ENCODE results near the gene PLLP. TPM values are rescaled to one million over a fixed set of nuclear protein-coding genes. Genes with fewer than 3 reads are reported as not detected.

PLLP gene
- total RNA-seq, 4 donors from 2014 or later = 1.7 to 11.4 (median 5.4) TPM

DNA sequence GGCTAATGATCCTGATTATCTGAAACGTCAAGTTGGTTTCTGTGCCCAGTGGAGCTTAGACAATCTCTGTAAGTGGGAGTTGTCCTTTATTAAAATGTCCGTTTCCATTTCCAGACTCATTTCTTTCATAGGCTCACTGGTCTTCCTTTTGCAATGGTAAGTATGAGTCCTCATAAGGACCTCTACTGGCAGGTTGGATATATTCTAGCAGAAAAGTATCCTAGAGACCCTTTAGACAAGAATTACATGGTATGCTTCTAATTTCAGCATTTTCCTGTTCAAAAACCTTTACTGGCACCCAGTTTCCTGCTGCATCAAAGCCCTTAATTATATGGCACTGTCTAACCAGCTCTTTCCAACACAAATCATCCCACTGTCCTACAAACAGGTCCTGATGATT lies 67.5 kb downstream of the PLLP start:
- H3K27ac ChIP-seq = no peak overlapping the region
- no peaks in the 10 kb centered on the region for H3K4me1 ChIP-seq
- H3K36me3 ChIP-seq = peaks cover 17 to 95% of the 10 kb centered on the region in 2 donors
- no peak overlapping the region for H3K4me3 ChIP-seq
- H3K9me3 ChIP-seq = peaks cover 0 to 24% (median 0%) of the 10 kb centered on the region in 3 donors
- ATAC-seq = no peak
- no peak for TF ChIP-seq POLR2A (IDR thresholded peaks at IDR 0.05)
- TF ChIP-seq, protein P1, sequence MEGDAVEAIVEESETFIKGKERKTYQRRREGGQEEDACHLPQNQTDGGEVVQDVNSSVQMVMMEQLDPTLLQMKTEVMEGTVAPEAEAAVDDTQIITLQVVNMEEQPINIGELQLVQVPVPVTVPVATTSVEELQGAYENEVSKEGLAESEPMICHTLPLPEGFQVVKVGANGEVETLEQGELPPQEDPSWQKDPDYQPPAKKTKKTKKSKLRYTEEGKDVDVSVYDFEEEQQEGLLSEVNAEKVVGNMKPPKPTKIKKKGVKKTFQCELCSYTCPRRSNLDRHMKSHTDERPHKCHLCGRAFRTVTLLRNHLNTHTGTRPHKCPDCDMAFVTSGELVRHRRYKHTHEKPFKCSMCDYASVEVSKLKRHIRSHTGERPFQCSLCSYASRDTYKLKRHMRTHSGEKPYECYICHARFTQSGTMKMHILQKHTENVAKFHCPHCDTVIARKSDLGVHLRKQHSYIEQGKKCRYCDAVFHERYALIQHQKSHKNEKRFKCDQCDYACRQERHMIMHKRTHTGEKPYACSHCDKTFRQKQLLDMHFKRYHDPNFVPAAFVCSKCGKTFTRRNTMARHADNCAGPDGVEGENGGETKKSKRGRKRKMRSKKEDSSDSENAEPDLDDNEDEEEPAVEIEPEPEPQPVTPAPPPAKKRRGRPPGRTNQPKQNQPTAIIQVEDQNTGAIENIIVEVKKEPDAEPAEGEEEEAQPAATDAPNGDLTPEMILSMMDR (IDR thresholded peaks at IDR 0.05) = no peak
- TF ChIP-seq EP300 (IDR thresholded peaks at IDR 0.05) = no peak
- TF ChIP-seq POLR2AphosphoS5 (IDR thresholded peaks at IDR 0.05) = no peak
- WGBS, 2 donors (ENCODE audit: low coverage in 1 of 2) = 83 to 100% methylated on average over 1 to 2 of the region's 2 CpGs
- no peaks in the 10 kb centered on the region for H3K27me3 ChIP-seq

DNA sequence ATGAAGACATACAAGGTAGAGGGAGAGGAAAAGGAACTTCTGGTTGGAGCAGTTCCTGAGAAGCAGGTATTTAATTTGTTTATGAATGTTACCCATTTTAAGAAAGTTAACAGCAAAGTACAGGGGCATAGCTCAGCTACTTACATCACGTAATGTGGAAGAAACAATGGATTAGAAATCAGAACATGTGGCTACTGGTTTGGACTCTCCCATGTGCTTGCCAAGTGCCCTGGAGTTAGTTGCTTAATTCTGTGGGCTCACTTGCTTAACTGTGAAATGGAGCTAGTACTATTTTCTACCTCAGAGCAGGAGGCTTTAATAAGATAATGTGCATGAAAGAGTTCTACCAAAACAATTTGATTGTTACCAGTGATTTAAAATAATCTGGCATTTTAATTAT lies 71.0 kb downstream of the PLLP start:
- Histone ChIP-seq H3K9me3 (peaks cover 0 to 24% (median 0%) of the 10 kb centered on the region in 3 donors), H3K4me1 (no peaks in the 10 kb centered on the region), H3K27ac (no peak overlapping the region), H3K4me3 (no peak overlapping the region), H3K36me3 (peaks cover 17 to 99% of the 10 kb centered on the region in 2 donors), H3K27me3 (no peaks in the 10 kb centered on the region)
- TF ChIP-seq EP300 (IDR thresholded peaks at IDR 0.05) (no peak), POLR2AphosphoS5 (IDR thresholded peaks at IDR 0.05) (no peak), POLR2A (IDR thresholded peaks at IDR 0.05) (no peak)
- TF ChIP-seq, protein P1 (IDR thresholded peaks at IDR 0.05) = no peak
- 100% methylated on average over 1 of the region's 1 CpG for WGBS, 2 donors (ENCODE audit: low coverage in 1 of 2)
- no peak for ATAC-seq

DNA sequence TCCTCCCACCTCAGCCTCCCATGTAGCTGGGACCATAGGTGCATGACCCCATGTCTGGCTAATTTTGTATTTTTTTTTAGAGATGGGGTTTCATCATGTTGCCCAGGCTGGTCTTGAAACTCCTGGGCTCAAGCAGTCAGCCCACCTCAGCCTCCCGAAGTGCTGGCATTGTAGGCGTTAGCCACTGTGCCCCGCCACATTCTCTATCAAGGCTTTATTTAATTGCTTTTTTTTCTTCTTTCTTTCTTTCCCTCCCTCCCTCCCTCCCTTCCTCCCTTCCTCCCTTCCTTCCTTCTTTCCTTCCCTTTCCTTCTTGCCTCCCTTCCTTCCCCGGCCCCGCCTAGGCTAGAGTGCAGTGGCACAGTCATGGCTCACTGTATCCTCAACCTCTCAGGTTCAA lies 74.7 kb downstream of the PLLP start:
- Histone ChIP-seq H3K9me3 (no peaks in the 10 kb centered on the region), H3K27me3 (no peaks in the 10 kb centered on the region), H3K4me3 (no peak overlapping the region), H3K4me1 (no peaks in the 10 kb centered on the region), H3K27ac (no peak overlapping the region), H3K36me3 (peaks cover 0 to 97% of the 10 kb centered on the region in 2 donors)
- no peak for ATAC-seq
- 92 to 100% methylated on average over 2 to 3 of the region's 5 CpGs for WGBS, 2 donors (ENCODE audit: low coverage in 1 of 2)
- TF ChIP-seq, protein P1 (IDR thresholded peaks at IDR 0.05) = no peak
- TF ChIP-seq POLR2AphosphoS5 (IDR thresholded peaks at IDR 0.05) = no peak
- no peak for TF ChIP-seq POLR2A (IDR thresholded peaks at IDR 0.05)
- no peak for TF ChIP-seq EP300 (IDR thresholded peaks at IDR 0.05)

DNA sequence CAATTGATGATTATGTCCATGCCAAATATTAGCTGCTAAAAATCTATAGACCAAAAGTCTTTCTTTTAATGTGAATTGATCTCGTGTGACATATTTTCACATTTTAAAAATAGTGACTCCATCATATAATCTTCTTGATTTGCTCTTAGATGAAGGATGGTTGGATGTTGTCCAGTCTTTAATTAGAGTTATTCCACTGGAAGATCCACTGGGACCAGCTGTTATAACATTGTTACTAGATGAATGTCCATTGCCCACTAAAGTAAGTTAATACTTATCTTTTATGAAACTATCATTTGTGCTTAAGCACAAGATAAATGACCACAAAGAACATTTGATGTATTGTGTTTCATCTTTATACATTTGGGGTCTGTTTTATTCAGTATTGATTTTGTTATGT lies 75.5 kb downstream of the PLLP start:
- H3K36me3 ChIP-seq = peaks cover 0 to 94% of the 10 kb centered on the region in 2 donors
- TF ChIP-seq EP300 (IDR thresholded peaks at IDR 0.05) = no peak
- TF ChIP-seq POLR2A (IDR thresholded peaks at IDR 0.05) = no peak
- TF ChIP-seq, protein P1 (IDR thresholded peaks at IDR 0.05) = no peak
- no peak for TF ChIP-seq POLR2AphosphoS5 (IDR thresholded peaks at IDR 0.05)
- H3K9me3 ChIP-seq = no peaks in the 10 kb centered on the region
- WGBS, 2 donors (ENCODE audit: low coverage in 1 of 2) = 82 to 89% methylated on average over 1 of the region's 1 CpG
- no peak overlapping the region for H3K4me3 ChIP-seq
- H3K27ac ChIP-seq = no peak overlapping the region
- H3K4me1 ChIP-seq = no peaks in the 10 kb centered on the region
- no peak for ATAC-seq
- H3K27me3 ChIP-seq = no peaks in the 10 kb centered on the region

Small RNAs within 50 kb of the gene (small RNA-seq; reads per million reads assigned to genes)
- gene AC108081.1 = 0 reads per million in 4 donors

Other genes with a start within 250 kb of the PLLP start
- gene CPNE2, start 192.1 kb downstream of the PLLP start, total RNA-seq = 10 to 100 TPM; 18.0 to 38.7 (median 27.8) TPM
- 10 to 100 TPM; 54.9 to 80.7 (median 68.1) TPM for gene PSME3IP1, start 98.6 kb downstream of the PLLP start, total RNA-seq
- gene RSPRY1, start 98.3 kb downstream of the PLLP start, total RNA-seq = 10 to 100 TPM; 28.2 to 31.8 (median 29.5) TPM
- gene ARL2BP, start 39.4 kb downstream of the PLLP start, total RNA-seq = 10 to 100 TPM; 52.5 to 82.2 (median 75.8) TPM
- not detected for gene CCL22, start 74.1 kb upstream of the PLLP start, total RNA-seq
- 10 to 100 TPM; 18.6 to 45.8 (median 30.5) TPM for gene CX3CL1, start 87.8 kb upstream of the PLLP start, total RNA-seq
- not detected for gene CCL17, start 120.1 kb upstream of the PLLP start, total RNA-seq
- 10 to 100 TPM; 19.1 to 32.4 (median 25.8) TPM for gene CIAPIN1, start 162.7 kb upstream of the PLLP start, total RNA-seq
- gene COQ9, start 162.8 kb upstream of the PLLP start, total RNA-seq = 100 to 1,000 TPM in 1 of 4 donors, 10 to 100 TPM in 3; 45.0 to 122 (median 84.9) TPM
- 100 to 1,000 TPM in 2 of 4 donors, 10 to 100 TPM in 2; 80.0 to 141 (median 100.0) TPM for gene POLR2C, start 178.0 kb upstream of the PLLP start, total RNA-seq
- 10 to 100 TPM; 16.6 to 36.6 (median 26.6) TPM for gene DOK4, start 201.8 kb upstream of the PLLP start, total RNA-seq